Measurements from ENCODE around the gene OSTC. TPM values are rescaled to one million over a fixed set of nuclear protein-coding genes. Genes with fewer than 3 reads are reported as not detected.

OSTC gene
- total RNA-seq: 60.2 TPM

DNA sequence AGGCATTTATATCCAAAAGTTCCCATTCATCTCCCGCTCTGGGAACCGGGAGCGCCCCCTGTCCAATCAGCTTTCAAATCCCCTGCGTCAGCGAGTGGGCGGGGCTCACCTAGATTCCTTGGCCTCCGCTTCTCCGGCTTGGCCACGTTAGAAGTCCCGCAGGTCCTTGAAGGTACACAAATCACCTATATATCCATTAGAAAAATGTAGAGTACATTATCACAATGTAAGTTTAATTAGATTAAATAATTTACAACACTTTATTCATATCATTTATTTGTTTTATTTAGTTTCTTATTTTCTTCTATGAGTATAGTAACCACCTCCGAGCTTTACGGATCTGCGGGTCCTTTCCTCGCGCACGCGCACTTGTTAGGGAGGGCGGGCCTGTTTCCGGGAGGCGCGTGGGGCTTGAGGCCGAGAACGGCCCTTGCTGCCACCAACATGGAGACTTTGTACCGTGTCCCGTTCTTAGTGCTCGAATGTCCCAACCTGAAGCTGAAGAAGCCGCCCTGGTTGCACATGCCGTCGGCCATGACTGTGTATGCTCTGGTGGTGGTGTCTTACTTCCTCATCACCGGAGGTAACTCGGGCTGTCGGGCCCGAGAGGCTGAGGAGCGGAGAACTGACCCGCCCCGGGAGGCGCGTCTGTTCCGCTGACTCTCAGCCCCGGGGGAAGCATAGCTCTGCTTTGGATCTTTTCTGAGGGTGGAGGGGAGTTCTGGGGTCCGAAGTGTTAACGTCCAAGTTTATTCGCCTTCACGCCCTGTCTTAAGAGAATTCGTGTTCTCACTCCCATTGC, at the start of gene OSTC:
OSTC (plus strand) TSS at position 388 of the 802 bp plus-strand sequence; CDS start at position 445, 57 bp downstream.
- peak; percentile 96 for ATAC-seq

- ATAC-seq: no peak
Measured at GRCh38 chr4:108601106-108601505, 49.3 kb upstream of the OSTC start.

- no peak for ATAC-seq
Measured at GRCh38 chr4:108601532-108601931, 48.9 kb upstream of the OSTC start.

- no peak for ATAC-seq
Measured at GRCh38 chr4:108602163-108602562, 48.2 kb upstream of the OSTC start.

GRCh38 chr4:108607079-108607815, 43.2 kb upstream of the OSTC start:
- no peak for ATAC-seq

DNA sequence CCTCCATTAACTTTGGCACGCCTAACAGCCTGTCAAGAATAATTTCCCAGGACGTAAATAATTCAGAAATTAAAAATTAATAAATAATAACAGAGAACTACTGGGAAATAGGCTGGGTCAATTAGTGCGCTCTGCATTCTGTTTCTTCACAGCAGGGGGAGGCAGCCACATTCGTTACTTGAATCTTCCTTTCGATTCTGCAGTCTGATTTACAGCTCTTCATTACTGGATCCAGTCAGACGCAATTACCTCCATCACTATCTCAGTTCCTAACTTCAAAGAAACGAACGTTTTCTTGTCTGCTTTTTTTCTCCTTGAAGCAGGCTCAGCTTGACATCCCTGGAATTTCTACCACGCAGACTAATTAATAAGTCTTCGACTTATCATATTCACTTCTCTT, 39.0 kb upstream of the OSTC start:
- no peak for ATAC-seq

DNA sequence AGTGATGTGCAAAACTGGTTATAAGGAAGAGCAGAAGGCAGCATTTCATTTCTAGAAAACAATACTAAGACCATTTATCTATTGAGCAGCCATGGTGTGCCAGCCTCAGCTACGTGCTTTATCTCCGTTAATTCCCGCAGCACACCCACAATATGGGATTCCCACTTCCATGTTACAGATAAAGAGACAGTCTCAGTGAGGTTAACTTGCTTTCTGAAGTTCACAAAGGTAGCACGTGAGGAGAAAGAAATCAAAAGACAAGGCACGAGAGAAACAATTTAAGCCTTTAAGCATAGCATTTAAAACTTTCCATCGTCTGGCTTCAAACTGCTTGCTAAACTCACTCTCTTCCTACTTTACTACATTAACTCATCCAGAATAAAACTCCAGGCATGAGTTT, 38.0 kb upstream of the OSTC start:
- ATAC-seq: no peak

GRCh38 chr4:108619372-108620100, 30.9 kb upstream of the OSTC start:
- peak; percentile 3 for ATAC-seq

DNA sequence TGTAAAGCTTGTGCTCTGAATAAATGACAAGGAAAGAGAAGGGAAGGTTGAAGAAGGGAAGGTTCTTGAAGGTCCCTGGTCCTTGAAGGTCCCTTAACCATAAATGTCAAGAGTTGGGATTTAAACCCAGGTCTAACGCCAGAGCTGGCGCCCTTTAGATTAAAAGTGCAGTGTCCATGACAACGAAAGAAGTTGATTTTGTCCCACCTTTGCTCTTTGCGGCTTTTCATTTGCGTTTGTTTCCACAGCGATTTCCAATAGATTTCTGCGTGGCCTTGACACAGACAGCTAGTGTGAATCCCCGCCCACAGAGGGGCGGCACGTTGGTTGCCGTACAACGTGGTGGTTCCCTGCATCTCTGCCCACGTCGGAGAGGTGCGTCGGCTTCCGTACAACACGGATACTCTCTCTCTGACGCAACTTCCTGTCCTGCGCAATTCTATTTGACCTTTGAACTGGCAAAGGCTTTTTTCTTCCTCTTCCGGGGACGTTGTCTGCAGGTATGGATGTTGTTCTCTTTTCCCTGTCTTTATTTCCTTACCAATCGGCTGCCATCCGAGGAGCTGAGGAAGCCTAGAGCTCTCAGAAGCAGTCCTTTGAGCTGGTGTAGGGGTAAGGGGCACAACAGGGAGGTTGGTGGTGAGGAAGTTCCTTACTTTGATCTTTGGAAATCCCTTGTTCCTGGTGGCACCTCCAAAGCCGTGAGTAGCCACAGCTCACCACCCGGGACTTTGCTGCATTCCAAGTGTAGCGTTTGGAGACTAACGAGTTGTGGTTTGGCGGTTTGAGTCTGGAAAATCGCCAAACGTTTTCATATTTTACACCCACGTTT, 30.1 kb upstream of the OSTC start, which contains the start of gene RPL34:
RPL34 (plus strand) TSS at position 476 of the 832 bp plus-strand sequence. CDS start 1,384 bp downstream, outside the sequence.
- peak; percentile 100 for ATAC-seq

- ATAC-seq: no peak
Measured at GRCh38 chr4:108620933-108621905, 29.2 kb upstream of the OSTC start.

- ATAC-seq: no peak
Measured at GRCh38 chr4:108622022-108622421, 28.4 kb upstream of the OSTC start.

- no peak for ATAC-seq
Measured at GRCh38 chr4:108622828-108623227, 27.6 kb upstream of the OSTC start.

- ATAC-seq: no peak
Measured at GRCh38 chr4:108624263-108625056, 25.9 kb upstream of the OSTC start.

GRCh38 chr4:108626056-108626455, 24.3 kb upstream of the OSTC start:
- ATAC-seq: no peak

GRCh38 chr4:108628411-108628810, 22.0 kb upstream of the OSTC start:
- no peak for ATAC-seq

GRCh38 chr4:108635070-108635655, 15.2 kb upstream of the OSTC start:
- ATAC-seq: no peak

DNA sequence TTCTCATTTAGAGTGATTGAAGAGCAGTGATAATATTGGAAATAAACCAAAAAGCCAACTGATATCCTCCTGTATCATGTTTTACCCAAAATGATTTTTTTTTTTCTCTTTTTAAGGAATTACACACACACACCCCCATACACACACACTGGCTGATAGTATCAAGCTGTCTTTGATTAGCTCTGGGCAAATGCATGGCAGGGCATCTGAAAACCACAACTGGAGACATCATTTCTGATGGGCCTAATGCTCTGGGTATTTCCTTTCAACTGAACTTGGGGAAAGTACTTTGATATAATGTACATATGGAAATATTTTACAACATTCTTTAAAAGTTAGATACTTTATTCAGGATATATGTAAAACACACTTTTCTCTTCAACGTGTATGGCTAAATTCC, 14.2 kb upstream of the OSTC start:
- no peak for ATAC-seq

GRCh38 chr4:108637856-108638255, 12.5 kb upstream of the OSTC start:
- no peak for ATAC-seq

DNA sequence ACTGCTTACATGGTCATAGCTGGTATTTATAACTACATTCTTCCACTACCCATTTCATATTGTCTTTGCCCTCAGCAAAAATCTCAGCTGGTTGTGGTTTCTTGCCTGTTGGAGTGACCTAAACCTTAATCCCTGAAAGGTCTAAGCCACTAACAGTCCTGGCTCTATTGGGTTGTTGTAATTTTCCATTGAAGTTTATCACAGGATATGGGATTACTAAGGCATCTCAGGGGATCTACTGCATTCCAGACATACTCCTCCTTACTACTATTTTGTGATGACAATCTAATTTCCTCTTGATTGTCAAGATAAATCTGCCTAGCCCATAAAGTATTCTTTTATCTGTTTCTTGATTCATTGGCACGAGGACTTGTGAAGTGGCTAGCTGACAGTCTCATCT, 6.2 kb upstream of the OSTC start:
- ATAC-seq: no peak

DNA sequence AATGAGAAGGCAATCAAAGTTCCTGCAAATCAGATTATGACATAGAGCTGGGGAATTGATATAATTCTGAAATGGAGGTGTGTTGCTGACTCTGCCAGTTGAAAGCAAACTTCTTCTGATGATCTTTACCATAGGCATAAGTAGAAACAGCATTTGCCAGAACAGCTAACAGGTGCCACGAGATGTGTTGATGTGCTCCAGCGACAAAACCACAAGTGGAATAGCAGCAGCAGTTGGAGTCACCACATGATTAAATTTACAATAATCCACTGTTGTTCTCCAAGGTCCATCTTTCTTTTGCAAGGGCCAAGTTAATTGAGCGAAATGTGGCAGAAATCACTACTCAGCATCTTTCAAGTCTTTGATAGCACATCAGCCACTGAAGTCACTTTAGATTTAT, 3.7 kb upstream of the OSTC start:
- ATAC-seq: no peak

Data from esophagus mucosa (tissue), 1 donor.